ENCODE measurements around the gene CDYL2. TPM values are rescaled to one million over a fixed set of nuclear protein-coding genes. Genes with fewer than 3 reads are reported as not detected.

The CDYL2 gene
- total RNA-seq, 2 experiments from 2014 or later, result 10.4 to 11.4 TPM

DNA sequence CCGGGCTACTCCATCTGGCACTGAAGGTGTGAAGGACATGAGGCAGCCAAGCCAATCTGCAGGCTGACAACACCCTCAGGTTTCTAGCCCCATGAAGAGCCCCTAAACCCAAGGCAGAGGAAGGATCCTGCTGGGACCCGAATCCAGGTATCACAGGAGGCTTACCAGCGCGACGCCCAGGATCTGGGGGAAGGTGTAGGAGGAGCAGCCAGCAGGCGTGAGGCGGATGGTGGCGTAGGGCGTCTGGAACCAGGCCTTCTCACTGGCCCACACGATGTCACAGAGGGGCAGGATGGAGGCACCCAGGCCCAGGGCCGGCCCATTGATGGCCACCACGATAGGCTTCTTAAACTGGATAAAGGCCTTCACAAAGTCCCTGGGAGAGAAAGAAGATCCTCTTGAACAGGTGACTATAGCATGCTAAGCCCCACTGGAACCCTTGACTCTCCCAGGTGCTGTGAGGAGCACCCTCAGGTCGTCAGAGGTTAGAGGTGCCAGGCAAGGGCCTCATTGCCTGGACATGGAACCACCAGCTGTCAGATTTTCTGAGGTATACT, 191.9 kb downstream of the CDYL2 start:
- Mint-ChIP-seq H3K4me1 (ENCODE audit: low read depth) (no peaks in the 10 kb centered on the region), H3K4me3 (no peak overlapping the region), H3K36me3 (ENCODE audit: low read depth) (peaks cover 6% of the 10 kb centered on the region), H3K27me3 (no peaks in the 10 kb centered on the region), H3K9me3 (peaks cover 5% of the 10 kb centered on the region), H3K27ac (no peak overlapping the region)
- DNase-seq, result no peak
- CTCF ChIA-PET, result no interaction called here
- POLR2A ChIA-PET, result no interaction called here
- TF ChIP-seq, protein P1, sequence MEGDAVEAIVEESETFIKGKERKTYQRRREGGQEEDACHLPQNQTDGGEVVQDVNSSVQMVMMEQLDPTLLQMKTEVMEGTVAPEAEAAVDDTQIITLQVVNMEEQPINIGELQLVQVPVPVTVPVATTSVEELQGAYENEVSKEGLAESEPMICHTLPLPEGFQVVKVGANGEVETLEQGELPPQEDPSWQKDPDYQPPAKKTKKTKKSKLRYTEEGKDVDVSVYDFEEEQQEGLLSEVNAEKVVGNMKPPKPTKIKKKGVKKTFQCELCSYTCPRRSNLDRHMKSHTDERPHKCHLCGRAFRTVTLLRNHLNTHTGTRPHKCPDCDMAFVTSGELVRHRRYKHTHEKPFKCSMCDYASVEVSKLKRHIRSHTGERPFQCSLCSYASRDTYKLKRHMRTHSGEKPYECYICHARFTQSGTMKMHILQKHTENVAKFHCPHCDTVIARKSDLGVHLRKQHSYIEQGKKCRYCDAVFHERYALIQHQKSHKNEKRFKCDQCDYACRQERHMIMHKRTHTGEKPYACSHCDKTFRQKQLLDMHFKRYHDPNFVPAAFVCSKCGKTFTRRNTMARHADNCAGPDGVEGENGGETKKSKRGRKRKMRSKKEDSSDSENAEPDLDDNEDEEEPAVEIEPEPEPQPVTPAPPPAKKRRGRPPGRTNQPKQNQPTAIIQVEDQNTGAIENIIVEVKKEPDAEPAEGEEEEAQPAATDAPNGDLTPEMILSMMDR (IDR thresholded peaks at IDR 0.05), result no peak
- no peak for ATAC-seq
- intact Hi-C loops (cut with micrococcal nuclease), result no loop called here

DNA sequence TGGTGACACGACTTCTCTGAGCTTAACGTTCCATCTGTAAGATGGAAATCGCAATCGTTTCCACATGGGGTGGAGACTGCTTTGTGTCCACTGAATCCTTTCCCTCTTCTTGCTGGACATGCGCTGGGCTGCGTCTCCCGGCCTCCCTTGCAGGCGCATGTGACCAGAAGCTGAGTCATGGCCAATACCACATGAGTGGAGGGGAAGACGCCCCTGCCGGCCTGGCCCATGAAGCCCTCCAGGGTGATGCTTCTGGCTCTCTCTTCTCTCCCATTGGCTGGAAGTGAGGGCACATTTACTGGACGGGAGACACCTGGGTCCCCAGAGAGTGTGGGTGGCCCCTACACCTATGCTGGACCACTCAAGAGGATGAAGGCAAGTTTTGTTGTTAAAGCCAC, 192.5 kb downstream of the CDYL2 start:
- H3K36me3 Mint-ChIP-seq (ENCODE audit: low read depth), result peaks cover 11% of the 10 kb centered on the region
- DNase-seq, result no peak
- no peak overlapping the region for H3K27ac Mint-ChIP-seq
- CTCF ChIA-PET, result no interaction called here
- H3K9me3 Mint-ChIP-seq, result peaks cover 8% of the 10 kb centered on the region
- H3K4me3 Mint-ChIP-seq, result no peak overlapping the region
- POLR2A ChIA-PET, result no interaction called here
- H3K27me3 Mint-ChIP-seq, result no peaks in the 10 kb centered on the region
- TF ChIP-seq, protein P1 (IDR thresholded peaks at IDR 0.05), result no peak
- intact Hi-C loops (cut with micrococcal nuclease), result no loop called here
- H3K4me1 Mint-ChIP-seq (ENCODE audit: low read depth), result peaks cover under 1% of the 10 kb centered on the region
- ATAC-seq, result no peak

DNA sequence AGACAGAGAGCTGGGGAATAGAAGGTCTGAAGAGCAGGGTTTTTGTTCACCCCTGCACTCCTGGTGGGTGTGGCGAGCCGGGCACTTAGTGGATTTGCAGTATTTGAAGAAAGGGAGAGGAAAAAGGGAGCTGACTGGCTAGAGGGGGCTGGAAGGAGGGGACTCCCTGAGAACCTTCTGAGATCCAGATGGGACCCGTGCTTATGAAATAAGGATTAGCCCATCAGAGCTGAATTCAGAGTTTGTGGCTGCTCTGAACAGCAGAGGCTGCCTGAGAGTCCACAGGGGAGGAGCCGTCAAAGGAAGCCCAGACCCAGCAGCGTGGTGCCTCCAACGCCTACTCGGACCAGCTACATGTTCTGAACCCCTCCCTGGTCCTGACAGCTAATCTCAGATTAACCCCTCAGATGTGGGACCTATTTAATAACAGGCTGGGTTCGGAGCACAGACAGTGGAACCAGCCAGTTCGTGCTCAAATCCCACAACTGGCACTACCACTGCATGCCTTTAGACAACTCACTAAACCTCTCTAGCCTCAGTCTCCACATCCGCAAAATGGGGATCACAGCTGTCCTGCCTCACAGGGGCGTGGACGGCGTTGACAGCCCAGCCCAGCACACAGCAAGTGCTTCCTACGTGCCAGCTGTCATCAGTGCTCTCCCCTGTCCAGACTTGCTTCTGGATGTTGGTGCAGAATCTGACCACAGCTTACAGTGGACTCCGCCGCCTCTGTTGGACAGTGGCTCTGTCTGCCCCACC, 193.0 kb downstream of the CDYL2 start:
- Mint-ChIP-seq H3K4me3 (no peak overlapping the region), H3K27me3 (no peaks in the 10 kb centered on the region), H3K27ac (no peak overlapping the region), H3K9me3 (peaks cover 14% of the 10 kb centered on the region), H3K36me3 (ENCODE audit: low read depth) (peaks cover 17% of the 10 kb centered on the region), H3K4me1 (ENCODE audit: low read depth) (peaks cover 6% of the 10 kb centered on the region)
- intact Hi-C loops (cut with micrococcal nuclease), result no loop called here
- ChIA-PET CTCF (no interaction called here), POLR2A (no interaction called here)
- ATAC-seq, result no peak
- TF ChIP-seq, protein P1 (IDR thresholded peaks at IDR 0.05), result no peak
- no peak for DNase-seq

DNA sequence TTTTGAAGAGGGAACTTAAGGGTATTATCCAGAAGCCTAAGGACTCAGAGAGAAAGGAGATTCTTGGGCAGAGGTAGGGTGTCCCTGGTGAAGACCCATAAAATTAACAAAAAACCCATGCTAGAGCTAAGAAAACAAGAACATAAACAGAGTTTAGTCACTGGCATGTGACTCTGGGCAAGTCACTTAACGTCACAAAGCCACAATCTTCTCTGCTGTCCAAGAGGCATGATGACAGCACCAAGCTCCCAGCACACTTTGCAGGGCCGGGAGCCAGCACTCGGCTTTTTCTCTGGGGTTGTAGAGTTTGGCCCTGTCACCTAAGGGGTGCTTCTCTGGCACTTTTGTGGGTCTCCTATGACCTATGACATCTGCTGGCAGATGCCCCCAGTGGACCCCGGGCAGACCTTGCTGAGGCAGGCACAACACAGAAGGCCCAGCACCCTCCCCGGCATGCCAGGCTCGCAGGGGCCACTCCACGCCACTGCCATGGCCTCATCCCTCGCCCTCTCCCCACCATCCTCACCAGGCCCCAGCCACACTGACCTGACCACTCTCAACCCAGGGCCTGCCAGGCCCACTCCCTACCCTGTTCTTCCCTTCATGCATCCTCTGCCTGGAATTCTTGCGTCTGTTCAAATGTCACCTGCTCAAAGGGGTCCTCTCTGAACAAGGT, 193.8 kb downstream of the CDYL2 start:
- TF ChIP-seq, protein P1 (IDR thresholded peaks at IDR 0.05), result no peak
- H3K36me3 Mint-ChIP-seq (ENCODE audit: low read depth), result peaks cover 17% of the 10 kb centered on the region
- ATAC-seq, result no peak
- peaks cover 9% of the 10 kb centered on the region for H3K4me1 Mint-ChIP-seq (ENCODE audit: low read depth)
- POLR2A ChIA-PET, result no interaction called here
- intact Hi-C loops (cut with micrococcal nuclease), result no loop called here
- peaks cover 16% of the 10 kb centered on the region for H3K9me3 Mint-ChIP-seq
- no peak for DNase-seq
- no peaks in the 10 kb centered on the region for H3K27me3 Mint-ChIP-seq
- CTCF ChIA-PET, result interaction anchor here (2.9 kb wide), 1 partner anchor 84 kb away, joined by 11 read pairs; no protein-coding TSS in a partner anchor
- no peak overlapping the region for H3K27ac Mint-ChIP-seq
- no peak overlapping the region for H3K4me3 Mint-ChIP-seq

DNA sequence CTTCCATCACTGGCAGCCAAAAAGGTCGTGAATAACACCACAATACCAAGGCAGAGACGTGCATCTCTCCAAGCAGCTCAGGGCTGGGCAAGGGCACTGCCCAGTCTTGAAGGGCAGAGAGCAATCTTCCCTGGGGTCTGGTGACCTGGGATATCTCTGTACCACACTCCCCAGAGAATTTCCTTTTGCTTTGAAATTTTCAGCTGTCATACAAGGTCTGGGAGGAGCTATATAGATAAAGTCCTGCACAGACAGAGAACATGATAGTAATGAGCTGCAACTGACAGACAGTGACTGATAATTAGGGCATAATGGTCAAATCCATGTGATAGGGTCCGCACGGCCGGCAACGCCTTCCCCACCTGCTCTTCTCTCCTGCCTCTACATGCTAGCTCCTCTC, 195.5 kb downstream of the CDYL2 start:
- Mint-ChIP-seq H3K27me3 (no peaks in the 10 kb centered on the region), H3K4me1 (ENCODE audit: low read depth) (peaks cover 9% of the 10 kb centered on the region), H3K4me3 (no peak overlapping the region), H3K9me3 (peaks cover 14% of the 10 kb centered on the region), H3K36me3 (ENCODE audit: low read depth) (peaks cover 17% of the 10 kb centered on the region), H3K27ac (no peak overlapping the region)
- TF ChIP-seq, protein P1 (IDR thresholded peaks at IDR 0.05), result no peak
- no peak for ATAC-seq
- DNase-seq, result no peak
- POLR2A ChIA-PET, result no interaction called here
- CTCF ChIA-PET, result interaction anchor here (1.2 to 2.9 kb wide), 2 partner anchors 80 to 82 kb away, joined by 3 to 11 read pairs; no protein-coding TSS in a partner anchor
- intact Hi-C loops (cut with micrococcal nuclease), result no loop called here
